Measurements from ENCODE around the gene C8B. TPM values are rescaled to one million over a fixed set of nuclear protein-coding genes. Genes with fewer than 3 reads are reported as not detected.

C8B gene
- total RNA-seq, 2 donors from 2014 or later: not detected

DNA sequence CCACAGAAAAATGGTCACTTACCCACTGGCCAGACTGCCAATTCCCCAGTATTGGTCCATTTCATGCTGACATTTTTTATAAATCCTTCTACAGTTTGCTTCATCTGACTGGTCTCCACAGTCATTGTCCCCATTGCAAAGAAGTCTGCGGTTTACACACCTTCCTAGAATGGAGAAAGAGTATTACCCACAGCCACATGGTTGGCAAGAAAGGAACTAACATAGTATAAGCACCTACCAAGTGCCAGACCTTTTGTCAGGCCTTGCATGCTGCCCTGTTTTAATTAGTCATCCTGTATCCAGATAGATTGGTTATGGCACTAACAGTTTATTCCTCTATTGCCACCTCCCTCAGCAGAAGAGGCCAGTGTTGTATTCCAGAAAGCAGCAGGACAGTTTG is 11.2 kb downstream of the C8B start:
- no peak for ATAC-seq
- Mint-ChIP-seq H3K36me3 (no peaks in the 10 kb centered on the region), H3K9me3 (no peaks in the 10 kb centered on the region), H3K27ac (no peak overlapping the region)
- DNase-seq (ENCODE audit: low spot score in 2 of 2): no peak

DNA sequence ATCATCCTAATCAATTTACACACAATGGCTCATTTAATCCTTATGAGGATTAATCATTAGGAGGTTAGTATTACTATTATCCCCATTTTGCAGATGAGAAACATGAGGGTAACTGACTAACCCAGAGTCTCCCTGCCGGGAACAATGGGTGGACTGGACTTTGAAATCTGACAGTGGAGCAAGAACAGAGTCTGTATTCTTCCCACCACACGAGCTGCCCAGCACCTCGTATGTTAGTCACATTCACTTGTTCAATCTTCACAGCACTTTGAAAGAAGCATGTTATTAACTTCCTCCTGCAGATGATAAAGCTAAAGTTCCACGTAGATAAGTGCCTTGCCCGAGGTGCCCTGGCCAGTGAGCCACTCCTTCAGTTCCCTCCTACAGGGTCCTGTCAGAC is 12.4 kb downstream of the C8B start:
- Mint-ChIP-seq H3K36me3 (no peaks in the 10 kb centered on the region), H3K9me3 (no peaks in the 10 kb centered on the region), H3K27ac (no peak overlapping the region)
- ATAC-seq (no peak), DNase-seq (ENCODE audit: low spot score in 2 of 2) (no peak)

DNA sequence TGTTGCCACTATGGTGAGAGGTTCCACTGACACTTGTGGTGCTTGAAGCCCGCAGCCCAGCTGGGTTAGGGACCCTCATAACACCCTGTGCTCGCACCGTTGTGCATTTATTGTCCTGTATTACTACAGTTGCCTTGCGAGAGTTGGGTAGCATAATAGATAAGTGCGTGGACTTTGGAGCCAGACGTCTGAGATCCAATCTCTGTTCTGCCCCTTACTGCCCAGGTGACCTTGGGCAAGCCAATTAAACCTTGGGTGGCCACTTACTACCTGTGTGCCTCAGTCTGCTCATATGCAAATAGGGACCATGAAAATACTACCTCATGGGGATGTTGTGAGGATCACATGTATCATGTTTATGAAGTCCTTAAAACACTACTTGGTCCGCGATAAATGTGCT is 13.3 kb downstream of the C8B start:
- no peaks in the 10 kb centered on the region for H3K36me3 Mint-ChIP-seq
- H3K27ac Mint-ChIP-seq: no peak overlapping the region
- H3K9me3 Mint-ChIP-seq: no peaks in the 10 kb centered on the region
- no peak for DNase-seq (ENCODE audit: low spot score in 2 of 2)
- no peak for ATAC-seq

DNA sequence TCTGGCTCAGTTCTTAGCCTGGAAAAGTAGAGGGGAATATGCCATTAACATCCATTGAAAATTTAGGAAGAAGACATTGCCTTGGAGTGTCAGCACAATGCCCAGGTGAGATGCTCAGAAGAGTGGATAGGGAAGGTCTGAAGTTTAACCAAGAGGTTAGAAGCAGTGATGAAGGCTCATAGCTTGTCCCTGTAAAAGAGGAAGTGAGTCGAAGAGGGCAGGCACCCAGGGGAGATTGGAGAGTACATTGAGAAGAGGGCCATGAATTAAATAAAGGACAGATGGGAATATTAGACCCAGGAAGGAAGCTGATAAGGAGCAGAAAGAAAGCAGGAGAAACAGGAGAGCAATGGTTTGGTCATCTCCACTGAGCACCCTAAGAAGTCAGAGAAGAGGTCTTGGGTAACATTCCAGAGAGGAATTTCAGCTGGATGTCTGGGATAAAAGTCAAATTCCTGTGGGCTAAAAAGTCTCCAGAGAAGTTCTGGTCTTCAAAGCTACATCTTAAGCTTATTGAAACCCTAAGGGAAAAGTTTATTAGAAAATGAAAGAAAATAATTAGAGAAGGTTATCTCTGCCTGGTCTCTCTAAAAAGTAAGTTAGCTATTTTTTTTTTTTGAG is 17.3 kb downstream of the C8B start:
- ATAC-seq (no peak), DNase-seq (ENCODE audit: low spot score in 2 of 2) (no peak)
- Mint-ChIP-seq H3K36me3 (no peaks in the 10 kb centered on the region), H3K9me3 (peaks cover 0 to 4% of the 10 kb centered on the region in 2 donors), H3K27ac (no peak overlapping the region)

DNA sequence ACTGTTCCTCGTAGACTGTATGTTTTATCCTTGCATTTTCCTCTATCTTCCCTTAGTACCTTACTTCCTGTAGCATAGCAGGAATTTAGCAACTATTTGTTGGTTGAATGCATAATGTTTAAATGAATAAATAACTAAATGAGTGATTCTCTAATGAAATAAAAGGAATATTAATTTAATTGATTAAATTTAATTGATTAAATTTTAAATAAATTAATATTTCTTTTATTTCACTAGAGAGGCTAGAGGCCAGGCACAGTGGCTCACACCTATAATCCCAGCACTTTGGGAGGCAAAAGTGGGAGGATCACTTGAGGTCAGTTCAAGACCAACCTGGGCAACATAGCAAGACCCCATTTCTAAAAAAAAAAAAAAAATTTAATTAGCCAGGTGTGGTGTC is 25.8 kb downstream of the C8B start:
- no peak overlapping the region for H3K27ac Mint-ChIP-seq

DNA sequence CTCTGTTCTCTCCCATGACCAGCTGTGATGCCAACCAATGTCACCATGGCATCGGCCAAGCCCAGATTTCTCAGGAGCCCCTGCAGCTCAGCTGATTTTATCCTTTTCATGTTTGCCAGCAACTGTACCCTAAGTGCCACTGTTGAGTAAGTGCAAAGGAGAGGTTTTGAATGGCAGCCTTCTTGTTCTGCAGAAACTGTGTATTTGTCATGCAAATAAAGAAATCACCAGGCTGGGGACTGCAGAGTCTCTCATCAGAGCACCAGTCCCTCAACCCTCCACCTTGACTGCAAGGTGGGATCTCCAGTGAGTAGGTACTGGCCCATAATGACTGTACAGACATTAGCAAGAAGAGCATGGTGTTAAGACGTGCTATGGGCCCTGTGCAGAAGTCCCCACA is 26.6 kb downstream of the C8B start:
- Mint-ChIP-seq H3K27ac (no peak overlapping the region), H3K36me3 (no peaks in the 10 kb centered on the region), H3K9me3 (no peaks in the 10 kb centered on the region)
- no peak for ATAC-seq
- no peak for DNase-seq (ENCODE audit: low spot score in 2 of 2)

More for the DNA sequence above, 25.8 kb downstream of the C8B start:
- Mint-ChIP-seq H3K9me3 (no peaks in the 10 kb centered on the region), H3K36me3 (no peaks in the 10 kb centered on the region)
- no peak for ATAC-seq
- no peak for DNase-seq (ENCODE audit: low spot score in 2 of 2)

DNA sequence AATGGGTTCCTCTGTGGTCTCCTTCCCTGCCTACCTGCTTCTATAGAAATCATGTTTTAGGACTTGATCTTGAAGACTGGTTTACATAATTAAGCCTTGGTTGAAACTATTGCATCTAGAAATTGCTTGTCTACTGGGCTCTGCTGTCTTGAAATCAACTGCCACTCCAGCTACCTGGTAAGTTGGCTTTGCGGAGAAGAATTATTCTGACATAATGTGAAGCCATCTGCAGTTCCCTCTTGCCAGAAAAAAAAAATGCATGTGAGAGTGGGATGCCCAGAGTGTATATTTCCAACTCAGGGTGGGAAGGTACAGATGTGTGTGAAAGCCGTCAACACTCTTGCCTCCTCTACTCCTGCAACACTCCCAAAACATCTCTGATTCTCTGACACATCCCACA is 27.2 kb downstream of the C8B start:
- DNase-seq (ENCODE audit: low spot score in 2 of 2) (no peak), ATAC-seq (no peak)
- Mint-ChIP-seq H3K9me3 (no peaks in the 10 kb centered on the region), H3K27ac (no peak overlapping the region), H3K36me3 (no peaks in the 10 kb centered on the region)

DNA sequence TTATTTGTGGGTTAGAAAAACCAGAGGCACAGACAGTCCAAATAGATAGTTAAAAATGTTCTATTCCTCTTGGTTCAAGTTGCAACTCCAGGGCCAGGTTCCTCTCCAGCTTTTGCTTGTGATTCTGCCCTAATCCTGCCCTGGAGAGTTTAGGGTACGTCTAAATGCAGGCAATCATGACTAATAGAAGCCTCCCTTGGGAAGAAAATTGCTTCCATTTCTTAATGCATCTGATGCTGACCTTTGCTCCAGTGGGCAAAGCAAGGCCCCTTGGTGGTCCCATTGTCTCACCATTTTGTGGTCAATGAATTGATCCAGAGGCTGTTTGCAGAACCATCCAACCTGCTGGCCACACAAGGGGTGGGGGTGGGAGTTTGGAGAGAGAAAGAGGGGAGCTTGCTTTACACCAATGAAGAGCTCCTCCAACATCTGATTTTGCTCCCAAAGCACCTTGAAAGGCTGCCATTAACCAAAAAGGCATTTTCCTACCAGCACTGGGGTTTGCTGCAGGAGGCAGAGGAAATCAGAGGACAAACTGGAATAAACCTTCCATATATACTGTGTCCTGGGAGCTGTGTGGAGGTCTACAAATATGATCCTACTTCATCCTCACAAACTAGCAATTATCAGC is 31.3 kb downstream of the C8B start:
- DNase-seq (ENCODE audit: low spot score in 2 of 2) (no peak), ATAC-seq (no peak)

DNA sequence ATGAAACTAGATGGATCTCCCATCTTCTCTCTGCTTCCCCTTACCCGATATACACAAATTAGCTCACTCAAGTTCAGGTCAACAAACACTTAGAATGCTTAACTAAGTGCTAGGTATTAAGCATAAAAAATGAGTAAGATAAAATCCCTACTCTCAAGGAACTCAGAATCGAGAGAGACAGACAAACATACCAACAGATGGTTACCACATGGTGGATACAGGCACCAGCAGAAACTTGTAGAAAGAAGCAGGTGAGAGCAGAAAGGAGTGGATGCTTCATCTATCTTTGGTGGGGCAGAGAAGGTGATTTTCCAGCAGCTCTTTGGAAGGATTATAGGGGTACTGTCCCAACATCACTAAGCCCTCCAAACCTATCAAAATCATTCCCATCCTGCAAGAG is 32.2 kb downstream of the C8B start:
- H3K9me3 Mint-ChIP-seq: peaks cover 0 to 7% of the 10 kb centered on the region in 2 donors
- no peak for DNase-seq (ENCODE audit: low spot score in 2 of 2)

More for the DNA sequence above, 31.3 kb downstream of the C8B start:
- H3K9me3 Mint-ChIP-seq: peaks cover 0 to 4% of the 10 kb centered on the region in 2 donors
- H3K36me3 Mint-ChIP-seq: no peaks in the 10 kb centered on the region
- no peak overlapping the region for H3K27ac Mint-ChIP-seq

DNA sequence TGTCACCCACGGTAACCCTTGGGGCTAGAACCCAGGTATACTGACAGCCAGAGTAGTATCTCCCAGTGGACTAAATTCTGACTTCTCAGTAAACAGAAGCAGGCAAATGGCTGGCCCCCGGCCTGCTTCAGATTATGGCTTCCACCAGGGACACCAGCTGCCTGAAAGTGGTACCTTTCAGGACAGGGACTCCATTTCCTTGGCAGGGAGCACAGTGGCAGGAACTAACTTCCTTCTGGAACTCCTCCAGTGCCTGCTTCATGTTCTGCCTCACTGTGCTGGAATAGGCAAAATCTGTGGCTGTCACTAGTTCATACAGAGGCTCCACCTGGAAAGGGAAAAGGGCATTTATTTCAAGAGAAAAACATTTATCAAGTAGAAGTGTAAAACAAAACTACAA is 32.7 kb downstream of the C8B start:
- peaks cover 0 to 10% of the 10 kb centered on the region in 2 donors for H3K9me3 Mint-ChIP-seq
- no peaks in the 10 kb centered on the region for H3K36me3 Mint-ChIP-seq
- DNase-seq (ENCODE audit: low spot score in 2 of 2) (no peak), ATAC-seq (no peak)
- no peak overlapping the region for H3K27ac Mint-ChIP-seq

More for the DNA sequence above, 32.2 kb downstream of the C8B start:
- H3K27ac Mint-ChIP-seq: no peak overlapping the region
- ATAC-seq: no peak
- H3K36me3 Mint-ChIP-seq: no peaks in the 10 kb centered on the region

DNA sequence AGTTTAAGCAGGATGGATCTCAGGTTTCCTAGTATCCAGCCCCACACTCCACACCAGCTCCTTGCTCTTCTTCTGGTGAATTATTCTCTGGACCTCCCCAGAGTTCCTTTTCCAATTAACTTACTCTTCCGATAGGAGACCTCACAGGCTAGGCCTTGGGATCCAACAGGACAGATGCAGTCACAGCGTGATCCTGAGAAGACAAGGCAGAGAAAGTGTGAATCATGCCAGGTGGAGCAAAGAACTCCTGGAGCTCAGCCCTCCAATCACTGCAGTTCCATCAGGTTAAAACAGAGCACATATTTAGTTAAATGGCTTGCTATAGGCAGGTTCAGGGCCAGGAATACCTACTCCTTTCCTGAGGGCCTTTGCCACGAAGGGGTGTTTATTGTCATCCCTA is 34.1 kb downstream of the C8B start:
- Mint-ChIP-seq H3K36me3 (no peaks in the 10 kb centered on the region), H3K9me3 (peaks cover 0 to 10% of the 10 kb centered on the region in 2 donors), H3K27ac (no peak overlapping the region)
- ATAC-seq (no peak), DNase-seq (ENCODE audit: low spot score in 2 of 2) (no peak)

DNA sequence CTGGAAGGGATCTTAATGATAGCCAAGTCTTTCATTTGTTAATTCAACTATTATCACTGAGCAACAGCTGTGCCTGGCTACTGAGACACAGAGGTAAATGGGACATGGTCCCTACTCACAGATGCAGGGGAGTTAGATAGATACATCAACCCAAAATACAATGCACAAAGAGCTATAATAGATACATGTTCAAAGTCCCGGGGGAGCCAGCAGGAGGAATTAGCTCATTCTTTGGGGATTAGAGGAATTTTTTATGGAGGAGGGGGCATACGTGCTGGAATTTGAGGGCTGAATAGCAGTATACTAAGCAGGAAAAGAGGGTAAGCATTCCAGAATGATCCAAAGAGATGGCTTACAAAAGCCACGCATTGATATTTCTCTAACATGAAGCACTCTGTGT is 34.6 kb downstream of the C8B start:
- H3K9me3 Mint-ChIP-seq: peaks cover 0 to 10% of the 10 kb centered on the region in 2 donors
- no peak overlapping the region for H3K27ac Mint-ChIP-seq
- no peaks in the 10 kb centered on the region for H3K36me3 Mint-ChIP-seq
- ATAC-seq (no peak), DNase-seq (ENCODE audit: low spot score in 2 of 2) (no peak)

DNA sequence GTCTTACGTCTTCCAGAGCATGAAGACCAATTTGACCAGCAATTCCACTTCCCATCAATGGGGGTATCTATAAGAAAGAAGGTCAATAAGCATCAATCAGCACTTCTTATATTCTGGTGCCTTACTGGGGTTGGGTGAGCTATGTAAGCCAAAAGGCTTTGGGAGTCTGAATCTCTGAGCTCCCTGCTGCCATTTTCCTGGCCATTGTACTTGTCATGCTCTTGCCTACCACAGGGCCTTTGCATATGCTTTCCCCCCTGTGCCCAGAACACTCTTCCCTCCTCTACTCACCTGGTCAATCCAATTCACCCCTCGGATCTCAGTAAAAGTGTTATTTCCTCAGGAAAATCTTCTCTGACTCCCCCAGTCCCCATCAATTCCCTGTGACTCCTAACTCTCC is 36.3 kb downstream of the C8B start:
- H3K27ac Mint-ChIP-seq: no peak overlapping the region
- H3K36me3 Mint-ChIP-seq: no peaks in the 10 kb centered on the region
- DNase-seq (ENCODE audit: low spot score in 2 of 2): no peak
- ATAC-seq: no peak
- H3K9me3 Mint-ChIP-seq: peaks cover 0 to 10% of the 10 kb centered on the region in 2 donors

DNA sequence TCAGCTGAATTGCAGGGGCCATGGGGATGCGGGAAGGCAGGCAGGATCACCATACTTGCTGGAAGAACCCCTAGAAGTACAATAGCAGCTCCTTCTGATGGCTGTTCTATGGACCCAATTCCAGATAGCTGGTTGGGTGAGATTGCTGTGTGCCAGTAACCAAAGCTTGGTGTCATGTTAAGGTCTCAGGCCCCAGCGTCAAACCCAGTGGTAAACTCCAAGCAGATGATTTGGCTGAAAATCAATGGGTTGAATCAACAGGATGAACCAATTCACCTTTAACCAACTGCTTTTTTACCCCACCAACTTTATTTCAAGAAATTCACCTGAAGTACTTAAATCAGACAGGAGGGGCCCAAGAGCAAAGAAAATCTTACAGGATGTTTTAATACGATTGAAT is 37.8 kb downstream of the C8B start:
- Mint-ChIP-seq H3K36me3 (no peaks in the 10 kb centered on the region), H3K27ac (no peak overlapping the region), H3K9me3 (peaks cover 0 to 10% of the 10 kb centered on the region in 2 donors)
- ATAC-seq: no peak
- no peak for DNase-seq (ENCODE audit: low spot score in 2 of 2)

DNA sequence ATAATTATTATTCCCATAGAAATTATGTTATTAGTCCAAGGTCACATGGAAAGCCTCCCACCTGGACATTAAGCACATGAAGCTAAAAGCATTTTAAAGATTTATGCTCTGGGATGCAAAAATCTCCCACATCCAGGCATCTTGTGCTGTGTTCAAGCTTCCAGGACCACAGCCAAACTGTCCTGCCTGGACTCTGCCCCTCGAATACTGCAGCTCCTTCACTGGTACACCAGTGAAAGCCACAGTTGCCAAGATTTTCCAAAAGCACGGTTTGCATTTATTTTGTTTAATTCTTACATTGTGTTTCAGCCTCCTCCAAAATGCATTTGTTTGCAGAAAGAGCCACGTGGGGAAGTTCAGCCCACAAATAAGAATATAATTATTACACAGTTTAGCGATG is 38.6 kb downstream of the C8B start:
- H3K9me3 Mint-ChIP-seq: peaks cover 0 to 10% of the 10 kb centered on the region in 2 donors
- no peak for ATAC-seq
- no peak for DNase-seq (ENCODE audit: low spot score in 2 of 2)
- H3K27ac Mint-ChIP-seq: no peak overlapping the region
- H3K36me3 Mint-ChIP-seq: no peaks in the 10 kb centered on the region

DNA sequence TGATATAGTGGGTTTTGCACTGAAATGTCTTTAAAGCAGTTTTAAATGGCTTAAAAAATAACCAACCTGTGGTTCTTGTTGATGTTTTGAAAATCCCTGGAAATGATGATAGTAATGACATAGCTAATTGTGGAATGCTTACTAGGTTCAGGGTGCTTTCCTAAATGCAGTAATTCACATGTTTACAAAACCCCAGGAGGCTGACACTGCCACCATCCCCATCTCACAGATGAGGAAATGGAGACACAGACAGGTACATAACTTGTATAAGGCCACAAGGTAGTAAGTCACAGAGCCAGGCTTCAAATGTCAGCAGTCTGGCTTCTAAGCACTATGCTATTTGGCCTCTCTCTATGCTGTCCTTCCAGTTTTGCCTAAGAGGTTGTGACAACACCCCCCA is 40.6 kb downstream of the C8B start:
- H3K36me3 Mint-ChIP-seq: no peaks in the 10 kb centered on the region
- DNase-seq (ENCODE audit: low spot score in 2 of 2) (no peak), ATAC-seq (no peak)
- no peak overlapping the region for H3K27ac Mint-ChIP-seq
- H3K9me3 Mint-ChIP-seq: peaks cover 0 to 10% of the 10 kb centered on the region in 2 donors

DNA sequence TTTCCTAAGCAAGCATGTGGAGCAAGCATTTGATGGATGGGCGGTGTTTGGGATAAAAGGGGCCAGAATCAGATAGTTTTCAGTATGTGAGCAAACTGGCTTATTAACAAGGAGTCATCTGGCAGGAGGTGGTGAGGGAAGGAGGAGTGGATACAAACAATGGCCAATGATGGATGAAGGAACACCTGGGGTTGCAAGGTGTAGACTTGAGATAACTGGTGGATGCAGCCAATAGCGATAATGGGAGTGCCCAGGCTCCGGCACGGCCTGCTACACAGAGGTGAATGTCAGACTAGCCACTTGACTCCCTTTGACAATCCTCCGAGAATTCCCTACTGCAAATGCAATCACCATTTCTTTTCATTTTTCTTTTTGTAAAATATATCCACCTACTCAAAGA is 41.7 kb downstream of the C8B start:
- Mint-ChIP-seq H3K27ac (no peak overlapping the region), H3K9me3 (peaks cover 0 to 5% of the 10 kb centered on the region in 2 donors), H3K36me3 (no peaks in the 10 kb centered on the region)
- ATAC-seq (no peak), DNase-seq (ENCODE audit: low spot score in 2 of 2) (no peak)

DNA sequence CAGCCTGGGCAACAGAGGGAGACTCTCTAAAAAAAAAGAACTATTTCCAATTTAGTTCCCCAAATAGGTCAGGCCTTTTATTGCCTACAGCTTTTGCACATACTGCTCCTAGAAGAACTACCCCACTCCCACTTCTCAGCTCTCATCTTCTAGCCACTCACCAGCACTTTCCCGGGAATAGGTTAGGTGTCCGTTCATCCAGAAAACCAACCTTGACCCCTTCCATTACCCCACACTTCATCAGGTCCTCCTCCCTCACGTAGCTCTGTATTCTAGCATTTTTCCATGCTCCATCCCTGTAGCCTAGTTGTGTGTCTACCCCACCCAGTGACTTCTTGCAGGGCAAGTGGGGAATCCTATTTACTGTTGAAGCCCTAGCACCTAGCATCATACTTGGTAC is 42.6 kb downstream of the C8B start:
- ATAC-seq (no peak), DNase-seq (ENCODE audit: low spot score in 2 of 2) (no peak)
- no peak overlapping the region for H3K27ac Mint-ChIP-seq
- no peaks in the 10 kb centered on the region for H3K36me3 Mint-ChIP-seq
- no peaks in the 10 kb centered on the region for H3K9me3 Mint-ChIP-seq
